ENCODE data around the gene SLC25A25. TPM values are rescaled to one million over a fixed set of nuclear protein-coding genes. Genes with fewer than 3 reads are reported as not detected.

The SLC25A25 gene
- total and polyA plus RNA-seq, 2 of the 8 experiments (the other 6 are each of a cell fraction or from before 2014, with no cell fraction given): 6.5 to 18.5 TPM

DNA sequence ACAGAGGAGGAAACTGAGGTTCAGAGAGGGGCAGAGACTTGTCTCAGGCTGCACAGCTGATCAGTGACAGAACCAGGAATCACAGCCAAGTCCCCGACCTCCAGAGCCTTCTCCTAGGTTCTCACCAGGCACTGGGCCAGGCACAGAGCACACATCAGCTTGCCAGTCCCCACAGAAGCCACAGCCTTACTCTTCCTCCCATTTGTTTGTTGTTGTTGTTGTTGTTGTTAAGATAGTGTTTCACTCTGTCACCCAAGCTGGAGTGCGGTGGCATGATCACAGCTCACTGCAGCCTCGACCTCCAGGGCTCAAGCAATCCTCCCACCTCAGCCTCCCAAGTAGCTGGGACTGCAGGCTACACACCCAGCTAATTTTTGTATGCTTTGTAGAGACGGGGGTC, 42.3 kb upstream of the SLC25A25 start:
- FAIRE-seq: no peak
- POLR2A ChIA-PET (ENCODE audit: partially characterized antibody): interaction anchor here (0.7 to 1.6 kb wide), 5 partner anchors 10 to 284 kb away, joined by 3 to 4 read pairs (median 3); no protein-coding TSS in a partner anchor
- no peaks in the 10 kb centered on the region for H3K79me2 ChIP-seq (ENCODE audit: control insufficient read depth in 1 of 2, insufficient read depth in 2 of 2, low read length in 2 of 2)

More for the DNA sequence above, 42.3 kb upstream of the SLC25A25 start:
- H3K27me3 ChIP-seq (replicated peaks in 1 of 4; ENCODE audit: control insufficient read depth in 3 of 4, extremely low read depth in 1 of 4, insufficient read depth in 3 of 4, low read length in 3 of 4): no peaks in the 10 kb centered on the region
- TF ChIP-seq EP300 (IDR thresholded peaks at IDR 0.05; ENCODE audit: borderline replicate concordance in 1 of 2, low read depth in 2 of 2, low read length in 2 of 2) (no peak), GABPA (IDR thresholded peaks at IDR 0.05; ENCODE audit: borderline replicate concordance, insufficient read depth, low read length) (no peak), SIX5 (IDR thresholded peaks at IDR 0.05; ENCODE audit: low read depth, low read length) (no peak), TAF1 (IDR thresholded peaks at IDR 0.05; ENCODE audit: low read depth, low read length) (no peak), YY1 (IDR thresholded peaks at IDR 0.05; ENCODE audit: low read depth, low read length) (no peak)
- no peak overlapping the region for H3K56ac ChIP-seq (replicated peaks; ENCODE audit: insufficient read length, low read depth, low read length)
- H3K4me3 ChIP-seq (ENCODE audit: extremely low read depth in 1 of 4, insufficient read depth in 2 of 4, low read depth in 3 of 4, low read length in 4 of 4): no peak overlapping the region
- WGBS, 2 experiments (ENCODE audit: extremely low coverage in 1 of 2, insufficient coverage in 1 of 2, insufficient read length in 1 of 2, insufficient replicate concordance in 2 of 2, low coverage in 1 of 2, low lambda C conversion rate in 2 of 2, missing lambda C conversion rate in 1 of 2): 81% methylated on average over 4 of the region's 4 CpGs; no CpG with 5 or more reads in 1 of the 2 experiments
- no peaks in the 10 kb centered on the region for H3K36me3 ChIP-seq (ENCODE audit: control insufficient read depth in 2 of 4, insufficient read depth in 4 of 4, low read length in 3 of 4)
- CTCF ChIA-PET (ENCODE audit: partially characterized antibody): interaction anchor here (0.7 to 38.5 kb wide), 7 partner anchors 10 to 92 kb away, joined by 3 to 825 read pairs (median 6); partner anchors contain the start of gene DPM2
- H3K4me2 ChIP-seq (ENCODE audit: insufficient read depth in 1 of 2, low read depth in 2 of 2, low read length in 2 of 2): no peak overlapping the region
- DNase-seq (ENCODE audit: low read depth in 1 of 2, low spot score in 2 of 2): no peak
- no peak overlapping the region for H3K9ac ChIP-seq (replicated peaks in 1 of 4; ENCODE audit: extremely low read depth in 1 of 4, low read depth in 3 of 4, low read length in 3 of 4)
- H3K18ac ChIP-seq (ENCODE audit: extremely low read depth, low read length): no peak overlapping the region
- no peak overlapping the region for H3K27ac ChIP-seq (ENCODE audit: low read depth, low read length)
- no peak overlapping the region for H2AFZ ChIP-seq (ENCODE audit: low read length)
- no peak overlapping the region; the same call in 1 of the 2 replicates for H2BK5ac ChIP-seq (ENCODE audit: low read depth, low read length)
- no peak overlapping the region for H4K5ac ChIP-seq (ENCODE audit: insufficient read length, low read depth, low read length)
- no peak overlapping the region for H3K14ac ChIP-seq (ENCODE audit: insufficient read length)
- H3K4me1 ChIP-seq (replicated peaks in 1 of 4; ENCODE audit: control insufficient read depth in 3 of 4, insufficient read depth in 4 of 4, low read length in 3 of 4): no peaks in the 10 kb centered on the region
- H4K8ac ChIP-seq (ENCODE audit: extremely low read depth, insufficient read depth, low read length): no peak overlapping the region
- no peak overlapping the region for H2BK120ac ChIP-seq (replicated peaks; ENCODE audit: low read depth, low read length)
- H3K4ac ChIP-seq (replicated peaks; ENCODE audit: insufficient read length, low read depth, low read length): no peak overlapping the region
- H3K9me3 ChIP-seq (ENCODE audit: insufficient read depth in 2 of 2, low read depth in 1 of 2, low read length in 1 of 2): no peaks in the 10 kb centered on the region
- H2BK12ac ChIP-seq (ENCODE audit: low read depth, low read length): no peak overlapping the region
- no peak overlapping the region for H2BK20ac ChIP-seq (ENCODE audit: low read length)
- H2BK15ac ChIP-seq (ENCODE audit: low read length): no peak overlapping the region
- H3K23ac ChIP-seq (ENCODE audit: insufficient read length): no peak overlapping the region
- H3K79me1 ChIP-seq (ENCODE audit: low read depth, low read length): no peaks in the 10 kb centered on the region
- no peak overlapping the region for H4K91ac ChIP-seq (replicated peaks; ENCODE audit: insufficient read length, low read length)
- no peak overlapping the region for H2AK5ac ChIP-seq (ENCODE audit: low read depth, low read length)
- no peaks in the 10 kb centered on the region for H4K20me1 ChIP-seq (replicated peaks in 1 of 2; ENCODE audit: control insufficient read depth in 1 of 2, insufficient read depth in 2 of 2, low read length in 2 of 2)
- H3K23me2 ChIP-seq (ENCODE audit: low read depth, low read length): no peaks in the 10 kb centered on the region
